Upper lobe of left lung (tissue), 4 donors: ENCODE results near the gene HGF.

Experiments used
- CTCF ChIP-seq, 6 experiments: fragments of 450-650 bp in 4 of 6; fragments of 200-600 bp in 2 of 6; sonication (generic) in 2 of 6; IDR thresholded peaks; one replicate each; pipeline ENCODE4 v1.5.1; 2016 to 2019; ENCODE audit warnings: antibody characterized with exemption in 6 of 6
- EP300 ChIP-seq, 4 donors: sonication (generic); formaldehyde crosslinking; IDR thresholded peaks; one replicate each; pipeline ENCODE4 v1.5.1; 2017; ENCODE audit warnings: antibody characterized with exemption in 4 of 4, control low read depth in 2 of 4
- POLR2A ChIP-seq, 4 donors: fragments of 450-650 bp; IDR thresholded peaks; one replicate each; pipeline ENCODE4 v1.5.1; 2016 to 2017; ENCODE audit warnings: antibody characterized with exemption in 4 of 4, mild to moderate bottlenecking in 2 of 4

GRCh38 chr7:81680120-81680519 lies 89.7 kb downstream of the HGF start:
- TF ChIP-seq CTCF (IDR thresholded peaks at IDR 0.05) (no peak), EP300 (IDR thresholded peaks at IDR 0.05) (no peak), POLR2A (IDR thresholded peaks at IDR 0.05) (no peak)
